GM12872 (cell line): Measurements from ENCODE around the gene TTLL11.

Experiments
- CTCF ChIP-seq: IDR thresholded peaks from 3 replicates; pipeline ENCODE4 v1.5.1; 2011; ENCODE audit warnings: low read depth, mild to moderate bottlenecking, low read length, moderate library complexity; ENCODE audit not compliant: insufficient read depth

Gene TTLL11

GRCh38 chr9:121862371-121863332 is 230.5 kb downstream of the TTLL11 start:
- no peak for TF ChIP-seq CTCF

GRCh38 chr9:121861501-121862180 is 231.5 kb downstream of the TTLL11 start:
- peak; percentile 43; the same call in 2 of the 3 replicates for TF ChIP-seq CTCF

- no peak for TF ChIP-seq CTCF
These were observed 232.4 kb downstream of the TTLL11 start for GRCh38 chr9:121860744-121861143.

- TF ChIP-seq CTCF: no peak
These were observed 232.9 kb downstream of the TTLL11 start for GRCh38 chr9:121860213-121860612.

GRCh38 chr9:121859646-121860045 is 233.5 kb downstream of the TTLL11 start:
- TF ChIP-seq CTCF: no peak

GRCh38 chr9:121858788-121859187 is 234.3 kb downstream of the TTLL11 start:
- TF ChIP-seq CTCF: no peak

- TF ChIP-seq CTCF: no peak
These were observed 235.2 kb downstream of the TTLL11 start for GRCh38 chr9:121857928-121858327.
